Naive thymus-derived CD4-positive, alpha-beta T cell (primary cell): Measurements from ENCODE around the gene TMEM214. TPM values are rescaled to one million over a fixed set of nuclear protein-coding genes. Genes with fewer than 3 reads are reported as not detected.
A peak's percentile ranks its signal among the peaks of the same experiment; 100 is the strongest.

Experiments used
- ATAC-seq: fragments of 150-1000 bp; cut with Tn5 transposase; 2 replicates; pipeline ENCODE4 v1.10.0; 2021; ENCODE audit warnings: mild to moderate bottlenecking, moderate library complexity
- CTCF ChIA-PET: fragments of 350-600 bp; sonication (Branson Sonifier 250); formaldehyde crosslinking; loops from one replicate; lab custom pipeline; 2021; ENCODE audit warnings: antibody characterized with exemption; lab: Charles Lee
- POLR2A ChIA-PET: fragments of 350-600 bp; sonication (Branson Sonifier 250); formaldehyde crosslinking; loops from one replicate; lab custom pipeline; 2021; ENCODE audit warnings: antibody characterized with exemption, inconsistent platforms; lab: Charles Lee
- DNase-seq, 9 donors: peaks; one replicate each; pipeline versions ENCODE4 v3.0.0 to v3.0.0-alpha.2; 2020 to 2022; ENCODE audit warnings: mixed read lengths in 1 of 9
- H3K27ac ChIP-seq: one replicate; pipeline ENCODE4 v1.7.0; 2013; ENCODE audit warnings: mild to moderate bottlenecking, low read depth, low read length, moderate library complexity
- H3K27me3 ChIP-seq, 2 donors: one replicate each; pipeline ENCODE4 v1.7.0; 2013; ENCODE audit warnings: low read length in 2 of 2, mild to moderate bottlenecking in 2 of 2, moderate library complexity in 2 of 2; ENCODE audit not compliant: control insufficient read depth in 2 of 2, insufficient read depth in 2 of 2
- H3K36me3 ChIP-seq, 3 experiments: 1 replicate in 2 of 3; 2 replicates in 1 of 3; pipeline ENCODE4 v1.7.0; 2013; ENCODE audit warnings: low read length in 3 of 3, mild to moderate bottlenecking in 3 of 3, moderate library complexity in 1 of 3; ENCODE audit not compliant: insufficient read depth in 3 of 3, control insufficient read depth in 2 of 3
- H3K4me1 ChIP-seq, 2 donors: one replicate each; pipeline ENCODE4 v1.7.0; 2013; ENCODE audit warnings: low read length in 2 of 2, mild to moderate bottlenecking in 2 of 2, moderate library complexity in 1 of 2; ENCODE audit not compliant: control insufficient read depth in 2 of 2, insufficient read depth in 2 of 2
- H3K4me3 ChIP-seq: 2 replicates; pipeline ENCODE4 v1.7.0; 2013; ENCODE audit warnings: mild to moderate bottlenecking, low read length
- H3K9me3 ChIP-seq, 3 experiments: 1 replicate in 2 of 3; 2 replicates in 1 of 3; pipeline ENCODE4 v1.7.0; 2013; ENCODE audit warnings: low read length in 3 of 3; ENCODE audit not compliant: control insufficient read depth in 2 of 3
- H3K27ac Mint-ChIP-seq, 9 donors: one replicate each; pipeline ENCODE4 v1.8.0; 2020 to 2022; ENCODE audit warnings: mixed read lengths in 9 of 9, mild to moderate bottlenecking in 8 of 9, moderate library complexity in 5 of 9, inconsistent platforms in 2 of 9
- H3K27me3 Mint-ChIP-seq, 5 donors: one replicate each; pipeline ENCODE4 v1.8.0; 2021 to 2022; ENCODE audit warnings: mixed read lengths in 5 of 5, mild to moderate bottlenecking in 1 of 5
- H3K36me3 Mint-ChIP-seq, 5 donors: one replicate each; pipeline ENCODE4 v1.8.0; 2020 to 2022; ENCODE audit warnings: mixed read lengths in 5 of 5, mild to moderate bottlenecking in 3 of 5, inconsistent platforms in 1 of 5
- H3K4me1 Mint-ChIP-seq, 7 donors: one replicate each; pipeline ENCODE4 v1.8.0; 2020 to 2022; ENCODE audit warnings: mixed read lengths in 7 of 7, mild to moderate bottlenecking in 3 of 7, inconsistent platforms in 1 of 7
- H3K4me3 Mint-ChIP-seq, 10 donors: one replicate each; pipeline ENCODE4 v1.8.0; 2020 to 2022; ENCODE audit warnings: mild to moderate bottlenecking in 10 of 10, mixed read lengths in 10 of 10, moderate library complexity in 6 of 10, inconsistent platforms in 2 of 10
- H3K9me3 Mint-ChIP-seq, 11 donors: one replicate each; pipeline ENCODE4 v1.8.0; 2020 to 2022; ENCODE audit warnings: mixed read lengths in 11 of 11, mild to moderate bottlenecking in 4 of 11, inconsistent platforms in 1 of 11, moderate library complexity in 1 of 11
- intact Hi-C, 2 donors: fragments of 100-400 bp; cut with micrococcal nuclease; formaldehyde crosslinking; loops; one replicate each; pipeline ENCODE4 v1.15.1; 2023
- polyA plus RNA-seq, 2 donors: library from polyadenylated mRNA; unstranded; fragments of 300-500 nt; fragmentation: Illumina TruSeq; gene quantifications; one replicate each; pipeline ENCODE4 v1.2.3, GENCODE V29; 2021
- total RNA-seq, 6 experiments: library from RNA in 5 of 6; stranded (reverse) in 5 of 6; gene quantifications; 1 replicate in 5 of 6; 2 replicates in 1 of 6; pipeline ENCODE4 v1.2.3 and lab custom pipeline; 2021 to 2026

Gene TMEM214, protein sequence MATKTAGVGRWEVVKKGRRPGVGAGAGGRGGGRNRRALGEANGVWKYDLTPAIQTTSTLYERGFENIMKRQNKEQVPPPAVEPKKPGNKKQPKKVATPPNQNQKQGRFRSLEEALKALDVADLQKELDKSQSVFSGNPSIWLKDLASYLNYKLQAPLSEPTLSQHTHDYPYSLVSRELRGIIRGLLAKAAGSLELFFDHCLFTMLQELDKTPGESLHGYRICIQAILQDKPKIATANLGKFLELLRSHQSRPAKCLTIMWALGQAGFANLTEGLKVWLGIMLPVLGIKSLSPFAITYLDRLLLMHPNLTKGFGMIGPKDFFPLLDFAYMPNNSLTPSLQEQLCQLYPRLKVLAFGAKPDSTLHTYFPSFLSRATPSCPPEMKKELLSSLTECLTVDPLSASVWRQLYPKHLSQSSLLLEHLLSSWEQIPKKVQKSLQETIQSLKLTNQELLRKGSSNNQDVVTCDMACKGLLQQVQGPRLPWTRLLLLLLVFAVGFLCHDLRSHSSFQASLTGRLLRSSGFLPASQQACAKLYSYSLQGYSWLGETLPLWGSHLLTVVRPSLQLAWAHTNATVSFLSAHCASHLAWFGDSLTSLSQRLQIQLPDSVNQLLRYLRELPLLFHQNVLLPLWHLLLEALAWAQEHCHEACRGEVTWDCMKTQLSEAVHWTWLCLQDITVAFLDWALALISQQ
- total RNA-seq = 100 to 1,000 TPM in 1 of 5 experiments, 10 to 100 TPM in 4; 36.7 to 114 (median 67.5) TPM
- 10 to 100 TPM; 18.6 to 32.5 TPM for polyA plus RNA-seq
- total RNA-seq (lab: John Stamatoyannopoulos, UW) = 23.2 reads per million, percentile 54 among the genes with 10 or more reads in this experiment

DNA sequence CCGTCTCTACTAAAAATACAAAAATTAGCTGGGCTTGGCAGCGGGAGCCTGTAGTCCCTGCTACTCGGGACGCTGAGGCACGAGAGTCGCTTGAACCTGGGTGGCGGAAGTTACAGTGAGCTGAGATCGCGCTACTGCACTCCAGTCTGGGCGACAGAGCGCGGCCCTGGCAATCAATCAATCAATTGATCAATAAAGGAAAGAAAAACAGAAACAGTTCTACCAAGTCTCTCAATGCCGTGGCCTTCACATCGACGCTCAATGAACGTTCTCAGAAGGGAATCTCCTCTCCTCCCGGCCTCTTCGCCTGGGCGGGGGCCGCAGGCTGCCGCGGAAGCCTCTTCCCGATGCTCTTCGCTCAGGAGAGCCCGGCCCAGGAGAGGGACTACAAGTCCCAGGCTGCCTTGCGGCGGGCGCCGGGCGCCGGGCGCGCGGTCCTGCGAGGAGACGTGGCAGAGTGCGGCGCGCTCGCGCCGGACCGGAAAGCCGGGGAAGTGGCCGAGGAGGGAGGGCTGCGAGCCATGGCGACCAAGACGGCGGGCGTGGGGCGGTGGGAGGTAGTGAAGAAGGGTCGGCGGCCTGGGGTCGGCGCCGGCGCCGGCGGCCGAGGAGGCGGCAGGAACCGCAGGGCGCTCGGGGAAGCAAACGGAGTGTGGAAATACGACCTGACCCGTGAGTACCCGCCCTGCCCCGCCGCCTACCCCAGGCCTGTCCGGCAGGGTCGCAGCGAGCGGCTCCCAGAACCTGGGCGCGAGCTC lies at the start of gene TMEM214:
TMEM214 (plus strand) TSS at position 471 of the 758 bp plus-strand sequence; CDS start at position 522, 51 bp downstream.
- H3K36me3 Mint-ChIP-seq = peaks cover 0 to 25% (median 0%) of the 10 kb centered on the region in 5 donors
- ChIA-PET CTCF (no interaction called here), POLR2A (interaction anchor here (1.0 to 3.3 kb wide), 5 partner anchors 19 to 48 kb away, joined by 3 to 28 read pairs (median 7); partner anchors contain the start of genes AGBL5 and OST4)
- intact Hi-C loops = loop anchor here (1.0 to 5.0 kb wide), 12 partner anchors 18 to 1155 kb away; partner anchors contain the start of genes CAD (in 2 of the 2), MAPRE3 (in 2 of the 2), OST4 (in 2 of the 2) and ASXL2 (in 1 of the 2)
- peak within 1 kb of the TSS; percentile 87 for H3K27ac ChIP-seq
- H3K27me3 ChIP-seq = no peaks in the 10 kb centered on the region
- H3K9me3 Mint-ChIP-seq = no peaks in the 10 kb centered on the region
- H3K36me3 ChIP-seq = peaks cover 9 to 31% (median 10%) of the 10 kb centered on the region in 3 experiments
- no peaks in the 10 kb centered on the region for H3K27me3 Mint-ChIP-seq
- H3K4me3 Mint-ChIP-seq = peak within 1 kb of the TSS; percentile 91 to 97 (median 93)
- ATAC-seq = peak; percentile 97
- H3K9me3 ChIP-seq = no peaks in the 10 kb centered on the region
- peaks cover 11 to 19% of the 10 kb centered on the region in 2 donors for H3K4me1 ChIP-seq
- H3K27ac Mint-ChIP-seq = peak within 1 kb of the TSS; percentile 84 to 95 (median 91)
- H3K4me3 ChIP-seq = peak within 1 kb of the TSS; percentile 99
- DNase-seq = peak; percentile 54 to 88 (median 63)
- H3K4me1 Mint-ChIP-seq = peaks cover 24 to 63% (median 41%) of the 10 kb centered on the region in 7 donors

DNA sequence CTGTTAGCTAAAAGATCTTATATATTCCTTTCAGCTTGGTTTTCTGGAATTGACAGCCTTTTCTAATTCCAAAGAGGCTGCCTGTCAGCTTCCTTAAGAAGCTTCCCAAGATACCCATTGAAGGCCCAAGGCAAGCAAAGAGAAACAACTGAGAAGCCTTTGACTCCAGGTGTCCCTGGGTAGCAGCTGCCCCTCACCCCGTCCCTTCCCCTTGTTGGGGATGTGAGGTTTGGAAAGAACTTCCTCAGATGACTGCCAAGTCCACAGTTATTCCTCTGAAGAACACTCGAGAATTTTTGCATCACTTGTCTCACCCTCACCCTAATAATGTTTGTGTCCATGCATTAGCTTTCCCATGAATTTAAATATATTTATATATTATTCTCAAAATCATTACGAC lies 49.0 kb upstream of the TMEM214 start:
- ATAC-seq (no peak), DNase-seq (no peak)
- POLR2A ChIA-PET = no interaction called here
- H3K27ac ChIP-seq = no peak overlapping the region
- CTCF ChIA-PET = no interaction called here
- Mint-ChIP-seq H3K4me3 (no peak overlapping the region), H3K27ac (no peak overlapping the region), H3K27me3 (peaks cover 0 to 4% (median 0%) of the 10 kb centered on the region in 5 donors), H3K4me1 (peaks cover 0 to 6% (median 0%) of the 10 kb centered on the region in 7 donors), H3K36me3 (peaks cover 0 to 10% (median 0%) of the 10 kb centered on the region in 5 donors), H3K9me3 (no peaks in the 10 kb centered on the region)
- no peaks in the 10 kb centered on the region for H3K4me1 ChIP-seq
- H3K4me3 ChIP-seq = no peak overlapping the region
- intact Hi-C loops = no loop called here
- H3K36me3 ChIP-seq = no peaks in the 10 kb centered on the region
- no peaks in the 10 kb centered on the region for H3K9me3 ChIP-seq
- H3K27me3 ChIP-seq = no peaks in the 10 kb centered on the region

DNA sequence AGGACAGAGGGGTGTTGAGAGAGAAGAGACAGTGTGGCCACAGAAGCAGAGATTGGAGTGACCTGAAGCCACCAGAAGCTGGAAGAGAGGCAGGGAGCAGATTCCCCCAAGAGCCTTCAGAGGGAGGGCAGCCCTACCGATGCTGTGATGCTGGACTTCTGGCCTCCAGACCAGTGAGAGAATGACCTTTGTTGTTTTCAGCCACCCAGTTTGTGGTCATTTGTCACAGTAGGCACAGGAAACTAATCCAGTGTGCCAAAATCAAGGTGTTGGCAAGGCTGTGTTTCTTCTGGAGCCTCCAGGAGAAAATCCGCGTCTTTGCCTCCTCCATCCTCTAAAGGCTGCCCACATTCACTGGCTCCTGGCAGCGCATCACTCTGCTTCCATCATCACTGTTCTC lies 47.0 kb upstream of the TMEM214 start:
- Histone ChIP-seq H3K27ac (no peak overlapping the region), H3K9me3 (no peaks in the 10 kb centered on the region), H3K27me3 (no peaks in the 10 kb centered on the region), H3K4me1 (no peaks in the 10 kb centered on the region), H3K36me3 (no peaks in the 10 kb centered on the region), H3K4me3 (no peak overlapping the region)
- POLR2A ChIA-PET = no interaction called here
- no peak for DNase-seq
- H3K36me3 Mint-ChIP-seq = peaks cover 0 to 6% (median 0%) of the 10 kb centered on the region in 5 donors
- H3K4me1 Mint-ChIP-seq = peaks cover 0 to 4% (median 0%) of the 10 kb centered on the region in 7 donors
- no peaks in the 10 kb centered on the region for H3K9me3 Mint-ChIP-seq
- H3K27me3 Mint-ChIP-seq = peaks cover 0 to 2% (median 0%) of the 10 kb centered on the region in 5 donors
- intact Hi-C loops = no loop called here
- H3K4me3 Mint-ChIP-seq = no peak overlapping the region
- CTCF ChIA-PET = no interaction called here
- H3K27ac Mint-ChIP-seq = no peak overlapping the region
- ATAC-seq = no peak

DNA sequence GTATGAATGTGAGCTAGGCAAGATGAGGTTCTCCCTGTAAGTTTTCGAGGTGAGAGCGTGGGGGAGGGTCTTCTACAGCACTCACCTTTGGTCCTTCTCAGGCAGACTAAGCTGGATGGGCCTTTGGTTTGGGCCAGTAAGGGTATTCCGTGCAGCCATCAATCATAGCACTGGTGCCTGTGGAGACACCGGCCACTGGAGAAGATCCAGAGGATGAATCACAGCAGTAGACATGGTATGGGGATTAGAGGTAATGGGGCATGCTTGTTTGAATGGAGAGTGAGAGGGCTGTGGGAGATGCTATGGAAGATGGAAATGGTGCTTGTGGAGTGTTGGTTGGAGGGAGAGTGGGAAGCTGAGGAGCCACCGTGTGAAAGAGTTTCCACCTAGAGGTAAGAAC lies 46.2 kb upstream of the TMEM214 start:
- Mint-ChIP-seq H3K9me3 (no peaks in the 10 kb centered on the region), H3K27me3 (peaks cover 0 to 2% (median 0%) of the 10 kb centered on the region in 5 donors), H3K27ac (no peak overlapping the region), H3K4me1 (peaks cover 0 to 4% (median 0%) of the 10 kb centered on the region in 7 donors), H3K4me3 (no peak overlapping the region), H3K36me3 (peaks cover 0 to 7% (median 0%) of the 10 kb centered on the region in 5 donors)
- Histone ChIP-seq H3K36me3 (no peaks in the 10 kb centered on the region), H3K9me3 (no peaks in the 10 kb centered on the region), H3K27ac (no peak overlapping the region), H3K4me1 (no peaks in the 10 kb centered on the region), H3K27me3 (no peaks in the 10 kb centered on the region), H3K4me3 (no peak overlapping the region)
- DNase-seq (no peak), ATAC-seq (no peak)
- CTCF ChIA-PET = no interaction called here
- POLR2A ChIA-PET = interaction anchor here (0.6 kb wide), 1 partner anchor 235 kb away, joined by 3 read pairs; no protein-coding TSS in a partner anchor
- intact Hi-C loops = no loop called here

DNA sequence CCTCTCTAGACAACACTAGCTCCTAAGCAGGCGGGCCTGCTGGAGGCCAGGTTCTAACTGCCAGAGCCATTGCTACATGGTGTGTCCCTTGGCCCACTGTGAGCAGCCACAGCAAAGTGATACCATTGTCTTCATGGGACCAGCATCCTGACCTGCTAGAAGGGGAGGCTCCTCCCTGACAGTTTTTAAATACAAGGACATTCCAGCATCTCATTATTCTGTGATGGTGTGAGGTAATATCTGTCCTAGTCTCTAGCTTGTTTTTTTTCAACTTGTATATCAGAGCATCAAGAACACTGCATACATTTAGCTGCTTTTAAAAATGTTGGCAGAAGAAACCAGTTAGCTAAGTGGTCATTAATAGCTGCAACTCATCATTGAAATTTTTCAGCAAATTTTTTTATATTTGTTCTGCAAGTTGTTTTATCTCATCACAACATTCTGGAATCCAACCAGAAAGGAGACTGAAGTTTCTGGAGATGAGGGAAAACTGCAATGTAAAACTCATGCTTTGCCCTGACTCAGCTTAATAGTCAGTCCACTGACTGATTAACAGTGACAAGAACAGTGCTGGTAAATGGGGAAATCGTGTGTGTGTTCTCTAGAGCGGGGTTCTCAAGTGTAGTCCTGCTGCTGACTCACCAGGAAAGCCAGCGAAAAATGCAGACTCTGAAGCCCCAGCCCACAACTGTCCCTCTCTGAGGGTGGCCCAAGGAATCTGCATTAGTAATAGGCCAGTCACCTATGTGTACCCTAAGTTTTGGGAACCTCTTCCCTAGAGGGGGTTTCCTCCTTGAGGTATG lies 44.5 kb upstream of the TMEM214 start:
- Mint-ChIP-seq H3K4me1 (peaks cover 0 to under 1% (median 0%) of the 10 kb centered on the region in 7 donors), H3K36me3 (peaks cover 0 to 15% (median 0%) of the 10 kb centered on the region in 5 donors), H3K4me3 (no peak overlapping the region), H3K27me3 (peaks cover 0 to 2% (median 0%) of the 10 kb centered on the region in 5 donors), H3K27ac (no peak overlapping the region), H3K9me3 (no peaks in the 10 kb centered on the region)
- H3K4me3 ChIP-seq = no peak overlapping the region
- no peak for DNase-seq
- H3K27me3 ChIP-seq = no peaks in the 10 kb centered on the region
- ATAC-seq = no peak
- ChIA-PET CTCF (no interaction called here), POLR2A (no interaction called here)
- intact Hi-C loops = no loop called here
- no peak overlapping the region for H3K27ac ChIP-seq
- H3K4me1 ChIP-seq = no peaks in the 10 kb centered on the region
- H3K36me3 ChIP-seq = no peaks in the 10 kb centered on the region
- H3K9me3 ChIP-seq = no peaks in the 10 kb centered on the region
